ENCODE results near the gene CDH4. TPM values are rescaled to one million over a fixed set of nuclear protein-coding genes. Genes with fewer than 3 reads are reported as not detected.
"Not testable (repeated sequence)": the region's sequence is repeated elsewhere in the genome, so short reads cannot be mapped to it uniquely, and the experiment has no call there.

CDH4 gene
- total RNA-seq, 1 experiment from 2014 or later, result 0.12 TPM

DNA sequence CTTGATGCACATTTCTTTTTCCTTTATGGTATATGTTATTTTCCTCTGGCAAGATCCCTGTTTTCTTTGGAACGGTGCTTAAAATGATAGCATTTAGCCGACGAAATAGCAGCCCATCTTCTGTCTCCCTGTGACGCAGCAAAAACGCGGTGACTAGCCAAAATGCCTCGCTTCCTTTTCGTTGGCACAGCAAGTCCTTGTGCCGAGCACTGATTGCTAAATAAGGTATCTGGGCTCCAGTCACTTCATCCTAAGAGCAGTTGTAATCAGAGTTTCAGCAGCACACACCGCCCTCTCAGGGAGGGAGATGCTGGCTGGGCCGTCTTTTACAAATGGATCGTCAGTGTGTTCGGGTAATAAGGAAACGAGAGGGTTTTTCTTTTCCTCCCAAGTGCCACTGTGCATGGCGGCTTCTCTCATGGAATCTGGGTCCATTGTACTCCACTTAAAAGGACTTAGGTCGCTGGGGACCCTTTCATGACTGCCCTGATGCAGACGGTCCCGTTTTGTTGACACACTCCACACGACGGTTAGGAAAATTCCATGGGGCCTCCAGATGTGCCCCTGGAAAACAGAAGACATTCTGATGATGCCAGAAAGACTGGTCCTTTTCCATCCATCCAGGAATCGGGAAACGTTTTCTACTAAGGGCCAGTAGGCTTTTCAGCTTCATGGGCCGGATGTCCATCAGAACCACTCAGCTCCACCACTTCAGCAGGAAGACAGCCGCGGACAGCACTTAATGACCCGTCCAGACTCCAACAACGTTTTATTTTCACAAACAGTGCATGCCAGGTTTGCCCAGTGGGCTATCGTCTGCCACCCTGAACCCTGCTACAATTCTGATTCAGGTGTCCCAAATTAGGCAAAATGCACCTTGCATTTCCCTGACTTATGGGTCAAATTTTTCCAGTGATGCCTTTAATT lies 185.5 kb downstream of the CDH4 start:
- no peak for DNase-seq (ENCODE audit: low read depth)

DNA sequence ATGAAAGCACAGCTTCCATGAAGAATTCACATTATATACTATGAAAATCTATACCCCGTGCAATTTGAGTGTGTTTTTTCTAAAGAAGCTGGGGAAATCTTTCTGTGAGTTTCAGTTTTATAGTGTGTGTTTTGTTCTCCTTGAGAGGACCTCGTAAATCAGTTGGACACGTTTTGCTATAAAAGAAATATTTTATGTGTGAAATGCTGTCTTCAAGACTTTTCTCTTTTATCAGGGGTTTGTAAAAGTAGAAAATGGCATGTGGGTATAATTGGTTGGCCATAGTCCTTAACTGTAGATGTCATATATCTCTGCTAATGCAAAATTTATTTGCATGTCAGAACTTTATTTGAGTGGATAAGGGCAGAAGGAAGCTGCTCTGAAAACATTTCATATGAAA lies 186.2 kb downstream of the CDH4 start:
- no peak for DNase-seq (ENCODE audit: low read depth)

GRCh38 chr20:61439251-61439650 lies 187.2 kb downstream of the CDH4 start:
- peak; percentile 13 for DNase-seq (ENCODE audit: low read depth)

- DNase-seq (ENCODE audit: low read depth), result no peak
Measured at GRCh38 chr20:61440548-61441055, 188.5 kb downstream of the CDH4 start.

DNA sequence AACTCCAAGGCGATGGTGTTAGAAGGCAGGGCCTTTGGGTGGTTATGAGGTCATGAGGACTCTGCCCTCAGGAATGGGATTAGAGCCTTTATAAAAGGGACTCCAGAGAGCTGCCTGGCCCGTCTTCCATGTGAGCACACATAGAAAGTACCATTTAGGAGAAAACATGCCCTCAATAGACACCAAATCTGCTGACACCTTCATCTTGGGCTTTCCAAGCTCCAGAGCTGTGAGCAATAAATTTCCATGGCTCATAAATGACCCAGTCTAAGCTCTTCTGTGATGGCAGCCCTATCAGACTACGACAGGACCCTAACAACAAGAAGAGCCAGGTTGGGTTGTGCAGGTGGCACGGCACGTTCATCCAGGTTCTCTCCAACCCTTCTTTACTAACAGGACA lies 189.5 kb downstream of the CDH4 start:
- no peak for DNase-seq (ENCODE audit: low read depth)

- no peak for DNase-seq (ENCODE audit: low read depth)
Measured at GRCh38 chr20:61442075-61442670, 190.1 kb downstream of the CDH4 start.

DNA sequence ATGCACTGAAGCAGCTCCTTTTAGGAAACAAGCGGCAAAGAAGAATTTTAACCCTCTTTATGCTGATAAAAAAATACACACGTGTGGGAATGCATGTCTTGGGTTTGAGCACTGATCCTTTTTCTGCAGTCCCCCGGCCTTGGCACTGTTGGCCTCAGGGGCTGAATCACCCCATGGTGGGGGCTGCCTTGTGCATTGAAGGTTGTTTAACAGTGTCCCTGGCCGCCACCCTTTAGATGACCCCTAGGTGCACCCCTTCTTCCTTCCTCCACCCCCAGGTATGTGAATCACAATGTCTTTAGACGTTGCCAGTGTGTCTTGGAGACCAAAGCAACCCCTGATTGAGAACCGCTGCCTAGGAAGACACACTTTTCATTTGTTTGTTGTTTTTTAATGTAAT lies 190.7 kb downstream of the CDH4 start:
- no peak for DNase-seq (ENCODE audit: low read depth)

DNA sequence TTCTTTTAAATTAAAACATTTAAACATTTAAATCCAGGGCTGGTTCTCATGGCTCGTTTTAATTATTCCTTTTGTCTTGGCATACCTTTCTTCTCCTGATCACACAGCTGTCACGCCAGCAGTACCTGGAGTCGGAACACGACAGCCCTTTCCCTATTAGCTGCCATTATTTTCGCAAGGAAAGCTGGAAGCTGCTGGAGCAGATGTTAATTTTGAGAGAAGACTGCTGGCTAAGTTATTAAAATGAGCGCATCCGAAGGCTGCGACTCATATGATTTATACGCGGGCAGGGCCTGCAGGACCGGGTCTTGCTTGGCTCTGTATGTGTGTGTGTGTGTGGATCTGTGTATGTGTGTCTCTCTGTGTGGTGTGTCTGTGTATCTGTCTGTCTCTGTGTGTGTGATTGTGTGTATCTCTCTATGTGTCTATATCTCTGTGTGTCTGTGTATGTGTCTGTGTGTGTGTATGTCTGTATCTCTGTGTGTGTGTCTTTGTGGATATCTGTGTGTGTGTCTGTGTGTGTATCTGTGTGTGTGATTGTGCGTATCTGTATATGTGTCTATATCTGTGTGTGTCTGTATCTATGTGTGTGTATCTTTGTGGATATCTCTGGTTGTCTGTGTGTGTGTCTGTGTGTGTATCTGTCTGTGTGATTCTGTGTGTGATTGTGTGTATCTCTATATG lies 191.5 kb downstream of the CDH4 start:
- DNase-seq (ENCODE audit: low read depth), result no peak

- no peak for DNase-seq (ENCODE audit: low read depth)
Measured at GRCh38 chr20:61444637-61445036, 192.6 kb downstream of the CDH4 start.

GRCh38 chr20:61445138-61445537 lies 193.1 kb downstream of the CDH4 start:
- no peak for DNase-seq (ENCODE audit: low read depth)

GRCh38 chr20:61445741-61446140 lies 193.7 kb downstream of the CDH4 start:
- DNase-seq (ENCODE audit: low read depth), result peak; percentile 11

DNA sequence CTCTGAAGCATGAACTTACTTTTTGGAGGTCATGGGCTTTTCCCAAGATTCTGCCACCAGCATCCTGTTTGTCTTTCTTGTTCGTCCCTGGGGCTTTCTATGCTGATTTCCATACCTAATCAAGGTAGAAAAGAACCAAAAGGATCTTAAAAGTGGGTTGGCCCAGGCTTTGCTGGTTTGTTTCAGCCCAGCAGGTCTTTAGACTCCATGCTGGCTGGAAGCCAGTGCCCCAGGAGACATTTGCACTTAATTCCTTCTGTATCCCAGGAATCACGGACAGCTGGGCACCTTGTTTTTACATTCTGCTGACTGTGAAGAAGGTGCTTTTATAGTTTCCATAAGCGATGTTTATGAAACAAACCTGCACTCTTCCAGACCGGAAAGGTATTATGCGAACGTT lies 195.9 kb downstream of the CDH4 start:
- no peak for DNase-seq (ENCODE audit: low read depth)

- DNase-seq (ENCODE audit: low read depth), result no peak
Measured at GRCh38 chr20:61448386-61448785, 196.3 kb downstream of the CDH4 start.

GRCh38 chr20:61449057-61449609 lies 197.1 kb downstream of the CDH4 start:
- no peak for DNase-seq (ENCODE audit: low read depth)

- no peak for DNase-seq (ENCODE audit: low read depth)
Measured at GRCh38 chr20:61449916-61450315, 197.9 kb downstream of the CDH4 start.

DNA sequence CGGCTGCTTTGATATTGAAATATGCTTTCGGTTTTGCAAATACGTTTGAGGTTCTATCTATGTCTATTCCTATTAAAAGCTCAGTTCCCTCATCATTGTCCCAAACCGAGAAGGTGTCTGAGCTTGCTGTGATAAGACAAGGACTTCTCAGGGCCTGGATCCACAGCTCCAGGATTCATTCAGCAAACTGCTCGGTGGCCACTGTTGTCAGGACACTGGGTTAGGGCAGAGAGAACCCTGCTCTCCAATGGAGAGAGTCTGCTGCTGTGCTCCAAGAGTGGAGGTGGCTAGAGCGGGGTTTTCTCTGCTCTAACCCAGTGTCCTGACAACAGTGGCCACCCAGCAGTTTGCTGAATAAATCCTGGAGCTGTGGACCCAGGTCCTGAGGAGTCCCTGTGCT lies 198.5 kb downstream of the CDH4 start:
- no peak for DNase-seq (ENCODE audit: low read depth)

DNA sequence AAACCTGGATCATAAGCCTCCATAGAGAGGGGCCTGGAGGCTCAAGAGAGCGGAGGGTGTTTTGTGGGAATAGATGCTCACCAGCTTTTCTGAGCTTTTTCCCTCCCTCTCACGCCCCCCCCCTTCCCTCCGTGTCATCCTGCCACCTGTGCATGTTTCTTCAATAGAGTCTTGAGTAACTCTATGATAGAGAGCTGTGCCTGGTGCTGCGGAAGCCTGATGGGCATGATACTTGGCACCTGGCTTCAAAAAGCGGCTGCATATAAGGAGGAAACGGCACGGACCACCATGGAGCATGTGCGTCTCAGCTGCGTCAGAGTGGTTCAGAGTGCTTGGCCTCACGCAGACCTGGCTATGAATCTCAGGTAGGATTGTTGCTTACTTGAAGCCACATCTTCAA lies 198.9 kb downstream of the CDH4 start:
- DNase-seq (ENCODE audit: low read depth), result no peak

DNA sequence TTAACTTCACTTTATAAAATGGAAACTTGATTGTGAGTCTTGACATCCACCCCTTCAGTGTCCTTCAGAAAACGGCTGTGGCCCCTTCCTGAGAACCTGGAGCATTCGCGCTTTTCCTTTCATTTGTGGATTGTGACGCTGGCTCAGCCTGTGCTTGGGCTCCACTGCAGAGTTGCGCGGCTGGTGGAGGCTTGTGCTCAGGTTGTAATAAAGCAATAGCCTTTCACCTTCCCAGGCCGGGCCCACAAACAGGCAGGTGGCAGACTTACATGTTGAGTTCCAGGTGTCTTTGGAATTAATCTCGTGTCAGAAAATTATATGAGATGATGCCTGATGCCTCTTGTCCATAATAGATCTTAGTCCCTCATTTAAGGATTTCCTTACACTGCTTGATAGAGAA lies 199.9 kb downstream of the CDH4 start:
- no peak for DNase-seq (ENCODE audit: low read depth)

GRCh38 chr20:61453219-61453618 lies 201.2 kb downstream of the CDH4 start:
- no peak for DNase-seq (ENCODE audit: low read depth)

DNA sequence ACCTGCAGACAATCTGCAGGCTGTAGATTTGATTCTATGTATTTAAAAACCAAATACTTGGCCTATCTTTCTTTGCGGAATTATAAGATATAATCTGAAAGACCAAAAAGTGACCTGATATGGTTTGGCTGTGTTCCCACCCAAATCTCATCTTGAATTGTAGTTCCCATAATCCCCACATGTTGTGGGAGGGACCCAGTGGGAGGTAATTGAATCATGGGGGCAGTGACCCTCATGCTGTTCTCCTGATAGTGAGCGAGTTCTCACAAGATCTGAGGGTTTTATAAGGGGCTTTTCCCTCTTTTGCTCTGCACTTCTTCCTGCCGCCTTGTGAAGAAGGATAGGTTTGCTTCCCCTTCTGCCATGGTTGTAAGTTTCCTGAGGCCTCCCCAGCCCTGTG lies 201.6 kb downstream of the CDH4 start:
- not testable (repeated sequence) for DNase-seq (ENCODE audit: low read depth)

GRCh38 chr20:61454053-61454452 lies 202.0 kb downstream of the CDH4 start:
- no peak for DNase-seq (ENCODE audit: low read depth)

DNA sequence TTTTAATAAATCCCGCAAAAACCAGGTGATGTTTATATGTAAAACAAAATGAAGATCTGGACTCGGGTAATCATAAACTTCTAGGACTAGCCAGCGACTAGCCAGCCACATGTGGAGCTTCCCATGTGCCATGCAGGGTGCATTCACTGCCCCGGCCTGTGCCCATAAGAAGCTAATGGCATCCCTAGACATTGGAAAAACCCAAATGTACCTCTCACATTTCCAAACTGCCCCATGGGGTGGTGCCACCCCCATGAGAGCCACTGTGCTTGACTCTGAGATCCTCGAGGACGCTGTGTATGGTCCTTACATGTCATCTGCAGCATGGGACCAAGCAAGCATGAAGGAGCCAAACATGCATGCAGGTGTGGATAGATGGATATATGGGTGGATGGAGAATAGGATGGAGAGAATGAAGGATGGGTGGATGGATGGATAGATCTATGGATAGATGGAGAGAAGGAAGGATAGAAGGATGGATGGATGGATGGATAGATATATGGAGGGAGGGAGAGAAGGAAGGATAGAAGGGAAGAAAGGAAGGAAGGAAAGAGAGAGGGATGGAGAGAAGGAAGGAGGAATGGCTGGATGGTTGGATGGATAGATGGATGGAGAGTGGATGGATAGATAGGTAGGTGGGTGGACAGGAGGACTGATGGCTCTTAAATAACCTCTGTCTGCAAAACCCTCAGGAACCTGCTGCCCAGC lies 203.6 kb downstream of the CDH4 start:
- no peak for DNase-seq (ENCODE audit: low read depth)

Data from RPMI7951 (cell line).